H1 (cell line): Measurements from ENCODE around the gene EDC3. TPM values are rescaled to one million over a fixed set of nuclear protein-coding genes. Genes with fewer than 3 reads are reported as not detected.

Experiments used
- CTCF ChIA-PET: fragments of 300-600 bp; sonication (Branson Sonifier 250); formaldehyde crosslinking; loops from one replicate; lab custom pipeline; 2021; ENCODE audit not compliant: partially characterized antibody; lab: Charles Lee
- POLR2A ChIA-PET: fragments of 300-600 bp; sonication (Branson Sonifier 250); formaldehyde crosslinking; loops from one replicate; lab custom pipeline; 2021; ENCODE audit warnings: inconsistent platforms; ENCODE audit not compliant: partially characterized antibody; lab: Charles Lee
- DNase-seq, 2 experiments: peaks; one replicate each; pipeline versions ENCODE4 v3.0.0 to v3.0.0-alpha.2; 2010 to 2022; ENCODE audit warnings: low spot score in 2 of 2, low read depth in 1 of 2, mixed read lengths in 1 of 2
- FAIRE-seq: peaks from 2 replicates; lab custom pipeline; 2011; peaks lifted over from hg19 to GRCh38; lab: Jason Lieb, UNC
- H2AFZ ChIP-seq: 2 replicates; pipeline ENCODE4 v1.8.1; 2012; ENCODE audit warnings: low read length, inconsistent platforms
- H2AK5ac ChIP-seq: 2 replicates; pipeline ENCODE4 v1.6.1; 2013; ENCODE audit warnings: low read depth, low read length
- H2BK120ac ChIP-seq: replicated peaks from 2 replicates; pipeline ENCODE3; 2013; ENCODE audit warnings: low read depth, low read length, inconsistent platforms
- H2BK12ac ChIP-seq: 2 replicates; pipeline ENCODE4 v1.6.1; 2013; ENCODE audit warnings: low read depth, low read length
- H2BK15ac ChIP-seq: 2 replicates; pipeline ENCODE4 v1.6.1; 2013; ENCODE audit warnings: low read length
- H2BK20ac ChIP-seq: 2 replicates; pipeline ENCODE4 v1.6.1; 2013; ENCODE audit warnings: low read length
- H2BK5ac ChIP-seq: 2 replicates; pipeline ENCODE4 v1.6.1; 2013; ENCODE audit warnings: low read depth, low read length
- H3K14ac ChIP-seq: 2 replicates; pipeline ENCODE4 v1.6.1; 2013; ENCODE audit warnings: inconsistent platforms; ENCODE audit not compliant: insufficient read length
- H3K18ac ChIP-seq: 2 replicates; pipeline ENCODE4 v1.6.1; 2013; ENCODE audit warnings: low read length; ENCODE audit errors: extremely low read depth
- H3K23ac ChIP-seq: 2 replicates; pipeline ENCODE4 v1.6.1; 2013; ENCODE audit warnings: inconsistent platforms; ENCODE audit not compliant: insufficient read length
- H3K23me2 ChIP-seq: 2 replicates; pipeline ENCODE4 v1.6.1; 2013; ENCODE audit warnings: low read depth, low read length
- H3K27ac ChIP-seq: 2 replicates; pipeline ENCODE4 v1.6.1; 2011; ENCODE audit warnings: low read depth, low read length, inconsistent platforms
- H3K27me3 ChIP-seq, 4 experiments: replicated peaks in 1 of 4; 1 replicate in 1 of 4; 2 replicates in 3 of 4; pipeline versions ENCODE4 v1.6.1 to v1.8.1; 2011 to 2013; ENCODE audit warnings: low read length in 3 of 4, mild to moderate bottlenecking in 3 of 4, inconsistent platforms in 2 of 4, mixed read lengths in 2 of 4, moderate library complexity in 1 of 4; ENCODE audit not compliant: control insufficient read depth in 3 of 4, insufficient read depth in 3 of 4; ENCODE audit errors: extremely low read depth in 1 of 4
- H3K36me3 ChIP-seq, 4 experiments: 2 replicates each; pipeline versions ENCODE4 v1.6.1 to v1.8.1; 2011 to 2013; ENCODE audit warnings: mild to moderate bottlenecking in 4 of 4, low read length in 3 of 4, moderate library complexity in 2 of 4, control low read depth in 1 of 4, inconsistent platforms in 1 of 4; ENCODE audit not compliant: insufficient read depth in 4 of 4, control insufficient read depth in 2 of 4
- H3K4ac ChIP-seq: replicated peaks from 2 replicates; pipeline ENCODE3; 2013; ENCODE audit warnings: low read length, low read depth, mixed read lengths, inconsistent platforms; ENCODE audit not compliant: insufficient read length
- H3K4me1 ChIP-seq, 4 experiments: replicated peaks in 1 of 4; 1 replicate in 1 of 4; 2 replicates in 3 of 4; pipeline versions ENCODE4 v1.6.1 to v1.8.1; 2011 to 2013; ENCODE audit warnings: low read length in 3 of 4, inconsistent platforms in 2 of 4, mixed read lengths in 1 of 4; ENCODE audit not compliant: insufficient read depth in 4 of 4, control insufficient read depth in 3 of 4
- H3K4me2 ChIP-seq, 2 experiments: 2 replicates each; pipeline versions ENCODE4 v1.6.1 to v1.8.1; 2011 to 2013; ENCODE audit warnings: low read depth in 2 of 2, low read length in 2 of 2, control low read depth in 1 of 2, inconsistent platforms in 1 of 2, mild to moderate bottlenecking in 1 of 2; ENCODE audit not compliant: insufficient read depth in 1 of 2
- H3K4me3 ChIP-seq, 4 experiments: fragments of 200-600, 300-600 bp in 1 of 4; sonication (generic), shearing (Covaris generic), sonication (Bioruptor Twin) in 1 of 4; 2 replicates each; pipeline versions ENCODE4 v1.5.1 to v1.8.1; 2011 to 2016; ENCODE audit warnings: low read length in 4 of 4, low read depth in 3 of 4, control low read depth in 2 of 4, inconsistent platforms in 2 of 4, mild to moderate bottlenecking in 2 of 4, mixed read lengths in 1 of 4, moderate library complexity in 1 of 4; ENCODE audit not compliant: insufficient read depth in 2 of 4; ENCODE audit errors: extremely low read depth in 1 of 4
- H3K56ac ChIP-seq: replicated peaks from 2 replicates; pipeline ENCODE3; 2013; ENCODE audit warnings: low read depth, mild to moderate bottlenecking, mixed read lengths, low read length, inconsistent platforms; ENCODE audit not compliant: insufficient read length
- H3K79me1 ChIP-seq: 2 replicates; pipeline ENCODE4 v1.6.1; 2013; ENCODE audit warnings: low read depth, low read length, control low read depth
- H3K79me2 ChIP-seq, 2 experiments: 2 replicates each; pipeline versions ENCODE4 v1.6.1 to v1.8.1; 2012 to 2013; ENCODE audit warnings: low read length in 2 of 2, mild to moderate bottlenecking in 2 of 2, inconsistent platforms in 1 of 2; ENCODE audit not compliant: insufficient read depth in 2 of 2, control insufficient read depth in 1 of 2
- H3K9ac ChIP-seq, 4 experiments: replicated peaks in 1 of 4; 1 replicate in 1 of 4; 2 replicates in 3 of 4; pipeline versions ENCODE4 v1.6.1 to v1.8.1; 2011 to 2013; ENCODE audit warnings: low read depth in 3 of 4, low read length in 3 of 4, control low read depth in 2 of 4, mild to moderate bottlenecking in 2 of 4, moderate library complexity in 2 of 4, inconsistent platforms in 1 of 4; ENCODE audit errors: extremely low read depth in 1 of 4
- H3K9me3 ChIP-seq, 2 experiments: 2 replicates each; pipeline versions ENCODE4 v1.6.1 to v1.8.1; 2012 to 2013; ENCODE audit warnings: mild to moderate bottlenecking in 2 of 2, moderate library complexity in 2 of 2, control low read depth in 1 of 2, inconsistent platforms in 1 of 2, low read depth in 1 of 2, low read length in 1 of 2, mixed read lengths in 1 of 2; ENCODE audit not compliant: insufficient read depth in 2 of 2
- H4K20me1 ChIP-seq, 2 experiments: replicated peaks in 1 of 2; 2 replicates each; pipeline versions ENCODE3 to v1.8.1; 2011 to 2013; ENCODE audit warnings: inconsistent platforms in 2 of 2, low read length in 2 of 2, mild to moderate bottlenecking in 1 of 2; ENCODE audit not compliant: insufficient read depth in 2 of 2, control insufficient read depth in 1 of 2
- H4K5ac ChIP-seq: 2 replicates; pipeline ENCODE4 v1.6.1; 2013; ENCODE audit warnings: low read length, low read depth, mixed read lengths, inconsistent platforms; ENCODE audit not compliant: insufficient read length
- H4K8ac ChIP-seq: 2 replicates; pipeline ENCODE4 v1.8.0; 2013; ENCODE audit warnings: mild to moderate bottlenecking, moderate library complexity, low read length, inconsistent platforms; ENCODE audit not compliant: insufficient read depth; ENCODE audit errors: extremely low read depth
- H4K91ac ChIP-seq: replicated peaks from 2 replicates; pipeline ENCODE3; 2013; ENCODE audit warnings: low read length, mixed read lengths, inconsistent platforms; ENCODE audit not compliant: insufficient read length
- CEBPB ChIP-seq: IDR thresholded peaks from 2 replicates; pipeline ENCODE4 v1.6.1; 2012; ENCODE audit warnings: low read depth, low read length
- SIRT6 ChIP-seq: IDR thresholded peaks from one replicate; pipeline ENCODE4 v1.7.1; 2012; ENCODE audit warnings: low read length, inconsistent platforms
- WGBS, 2 experiments: shearing (Covaris generic) in 1 of 2; methylation state at CpG; one replicate each; pipeline versions ENCODE4 v1.1.6 to v1.1.7; 2013 to 2015; ENCODE audit warnings: low lambda C conversion rate in 2 of 2, mixed read lengths in 2 of 2, inconsistent platforms in 1 of 2, low coverage in 1 of 2, missing lambda C conversion rate in 1 of 2; ENCODE audit not compliant: insufficient replicate concordance in 2 of 2, insufficient coverage in 1 of 2, insufficient read length in 1 of 2; ENCODE audit errors: extremely low coverage in 1 of 2, missing lambda C conversion rate in 1 of 2; 5-methylcytosine and 5-hydroxymethylcytosine counted together
- polyA plus RNA-seq, 7 experiments: library from polyadenylated mRNA; depleted of rRNA in 3 of 7; stranded (reverse) in 5 of 7; unstranded in 2 of 7; fragments of >200 nt in 5 of 7; fragments of 200-250 nt in 2 of 7; gene quantifications; 1 replicate in 5 of 7; 2 replicates in 1 of 7; 4 replicates in 1 of 7; pipeline versions ENCODE4 v1.2.1 to v1.2.3, GENCODE V29; 2011 to 2013; ENCODE audit warnings: missing spikeins in 2 of 7, mixed read lengths in 2 of 7
- total RNA-seq: library from RNA; stranded (reverse); fragmentation: NEBNext Ultra II Directional; extraction: Animal tissue kit (Norgen Biotek cat#: 25700); gene quantifications from 2 replicates; pipeline ENCODE4 v1.2.1, GENCODE V29; 2021
- TF ChIP-seq, protein P1 (sequence below): IDR thresholded peaks from 2 replicates; pipeline ENCODE4 v1.6.1; 2011; ENCODE audit warnings: low read length, improper control_type of control experiment

The EDC3 gene
- total and polyA plus RNA-seq, 2 of the 8 experiments (the other 6 are each of a cell fraction or from before 2014, with no cell fraction given), result 45.0 to 50.8 TPM

DNA sequence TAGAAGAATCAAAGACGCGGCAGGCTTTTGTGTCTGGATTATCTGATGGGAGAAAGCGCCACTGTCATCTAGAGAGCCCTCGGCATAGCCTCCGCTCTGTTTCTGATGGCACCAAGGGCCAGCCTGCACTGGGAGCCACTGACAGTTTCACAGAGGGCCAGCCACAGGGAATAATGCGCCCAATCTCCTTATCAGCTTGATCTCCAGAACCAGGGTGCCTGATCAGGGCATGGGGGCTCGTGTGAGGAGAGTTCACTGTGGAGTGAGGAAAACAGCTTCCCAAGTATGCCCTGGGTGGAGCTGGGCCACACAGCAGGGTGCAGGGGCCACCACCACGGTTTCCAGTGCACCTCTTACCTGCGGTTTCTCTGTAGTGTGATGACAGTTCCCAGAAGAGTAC is 110.0 kb downstream of the EDC3 start:
- no peaks in the 10 kb centered on the region for H3K27me3 ChIP-seq
- no peak overlapping the region for H3K4me3 ChIP-seq
- no peak overlapping the region for H4K5ac ChIP-seq
- H2BK20ac ChIP-seq, result no peak overlapping the region
- DNase-seq (no peak), FAIRE-seq (no peak)
- H2BK5ac ChIP-seq, result no peak overlapping the region
- no peak overlapping the region for H2AFZ ChIP-seq
- H3K9me3 ChIP-seq, result no peaks in the 10 kb centered on the region
- no peak overlapping the region for H3K27ac ChIP-seq
- 0 out of 2 replicates have a peak, but pooled peaks cover 10% of the 10 kb centered on the region for H3K79me1 ChIP-seq
- H2BK120ac ChIP-seq, result no peak overlapping the region
- H3K14ac ChIP-seq, result no peak overlapping the region
- no peak overlapping the region for H3K9ac ChIP-seq
- no peaks in the 10 kb centered on the region for H3K23me2 ChIP-seq
- no peak overlapping the region for H3K56ac ChIP-seq
- H3K79me2 ChIP-seq, result peaks cover 0 to 10% of the 10 kb centered on the region in 2 experiments; a peak in 1 of 4 replicates
- no peak overlapping the region for H4K91ac ChIP-seq
- no peak overlapping the region for H3K18ac ChIP-seq
- no peak overlapping the region for H3K4ac ChIP-seq
- TF ChIP-seq, protein P1, sequence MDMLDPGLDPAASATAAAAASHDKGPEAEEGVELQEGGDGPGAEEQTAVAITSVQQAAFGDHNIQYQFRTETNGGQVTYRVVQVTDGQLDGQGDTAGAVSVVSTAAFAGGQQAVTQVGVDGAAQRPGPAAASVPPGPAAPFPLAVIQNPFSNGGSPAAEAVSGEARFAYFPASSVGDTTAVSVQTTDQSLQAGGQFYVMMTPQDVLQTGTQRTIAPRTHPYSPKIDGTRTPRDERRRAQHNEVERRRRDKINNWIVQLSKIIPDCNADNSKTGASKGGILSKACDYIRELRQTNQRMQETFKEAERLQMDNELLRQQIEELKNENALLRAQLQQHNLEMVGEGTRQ, result no peak
- TF ChIP-seq CEBPB, result no peak
- no peak for TF ChIP-seq SIRT6
- WGBS, 2 experiments, result 96% methylated on average over 8 of the region's 9 CpGs; no CpG with 5 or more reads in 1 of the 2 experiments
- peaks cover 8 to 20% of the 10 kb centered on the region in 2 experiments for H4K20me1 ChIP-seq
- H3K4me2 ChIP-seq, result no peak overlapping the region
- ChIA-PET CTCF (interaction anchor here (1.0 kb wide), 1 partner anchor 10 kb away, joined by 3 read pairs; no protein-coding TSS in a partner anchor), POLR2A (interaction anchor here (2.6 kb wide), 1 partner anchor 12 kb away, joined by 12 read pairs; no protein-coding TSS in a partner anchor)
- H2BK12ac ChIP-seq, result no peak overlapping the region
- H2BK15ac ChIP-seq, result no peak overlapping the region
- peaks cover 14 to 46% (median 31%) of the 10 kb centered on the region in 4 experiments for H3K36me3 ChIP-seq
- no peak overlapping the region for H2AK5ac ChIP-seq
- peaks cover 0 to 6% (median 5%) of the 10 kb centered on the region in 4 experiments; a peak in 3 of 7 replicates for H3K4me1 ChIP-seq
- no peak overlapping the region for H3K23ac ChIP-seq
- no peak overlapping the region for H4K8ac ChIP-seq
